NCI-H774 (cell line): ENCODE measurements around the gene GLYATL2.

Experiments
- DNase-seq: peaks from one replicate; lab custom pipeline; 2025; lab: John Stamatoyannopoulos, UW

GLYATL2 gene

GRCh38 chr11:58801302-58801701 lies 43.2 kb downstream of the GLYATL2 start:
- no peak for DNase-seq

- DNase-seq = no peak
Measured at GRCh38 chr11:58796333-58796732, 48.2 kb downstream of the GLYATL2 start.

GRCh38 chr11:58788355-58789023 lies 56.0 kb downstream of the GLYATL2 start:
- peak; percentile 45 for DNase-seq

GRCh38 chr11:58787903-58788302 lies 56.6 kb downstream of the GLYATL2 start:
- no peak for DNase-seq

GRCh38 chr11:58786693-58787092 lies 57.8 kb downstream of the GLYATL2 start:
- DNase-seq = no peak

GRCh38 chr11:58784995-58785394 lies 59.5 kb downstream of the GLYATL2 start:
- DNase-seq = no peak
